OCI-LY1 (cell line): ENCODE measurements around the gene NAV2.

ENCODE experiments used
- CTCF ChIP-seq: fragments of 200-600 bp; sonication (generic), shearing (Covaris generic); IDR thresholded peaks from 2 replicates; pipeline ENCODE4 v1.5.1; 2017; ENCODE audit warnings: mild to moderate bottlenecking, antibody characterized with exemption, low read length, moderate library complexity, mixed read lengths
- EZH2 ChIP-seq: fragments of 200-600 bp; sonication (generic), shearing (Covaris generic); IDR thresholded peaks from 2 replicates; pipeline ENCODE4 v1.8.0; 2017; ENCODE audit warnings: borderline replicate concordance, mixed run types, mild to moderate bottlenecking, antibody characterized with exemption, low read length, moderate library complexity, mixed read lengths

- no peak for TF ChIP-seq EZH2
- no peak for TF ChIP-seq CTCF
Observed at GRCh38 chr11:19821993-19822392, 109.4 kb downstream of the NAV2 start.
